WERI-Rb-1 (cell line): ENCODE measurements around the gene FKBP7.

Experiments
- DNase-seq: peaks from one replicate; pipeline ENCODE4 v3.0.0-alpha.2; 2020
- H3K27ac ChIP-seq: fragments of 250-450 bp; sonication (Bioruptor Pico); 2 replicates; pipeline ENCODE4 v1.5.1; 2020; ENCODE audit warnings: mild to moderate bottlenecking, moderate library complexity
- H3K27me3 ChIP-seq: fragments of 250-450 bp; sonication (Bioruptor Pico); 2 replicates; pipeline ENCODE4 v1.5.1; 2021; ENCODE audit warnings: mild to moderate bottlenecking, low read depth, moderate library complexity; ENCODE audit not compliant: insufficient read depth, severe bottlenecking
- H3K36me3 ChIP-seq: fragments of 250-450 bp; sonication (Bioruptor Pico); 2 replicates; pipeline ENCODE4 v1.5.1; 2020; ENCODE audit warnings: mild to moderate bottlenecking, moderate library complexity
- H3K4me3 ChIP-seq: 2 replicates; pipeline ENCODE4 v1.5.1; 2011; ENCODE audit warnings: low read depth, mild to moderate bottlenecking, control low read depth, low read length
- H3K9me3 ChIP-seq: fragments of 250-450 bp; sonication (Bioruptor Pico); 2 replicates; pipeline ENCODE4 v1.5.1; 2021; ENCODE audit warnings: mild to moderate bottlenecking, moderate library complexity; ENCODE audit not compliant: severe bottlenecking
- TF ChIP-seq, protein P1 (sequence below): IDR thresholded peaks from 2 replicates; pipeline ENCODE4 v1.5.1; 2011; ENCODE audit warnings: low read depth, mild to moderate bottlenecking, control low read depth, inconsistent platforms, low read length

Gene FKBP7

GRCh38 chr2:178484245-178485041, 6.0 kb upstream of the FKBP7 start:
- TF ChIP-seq, protein P1, sequence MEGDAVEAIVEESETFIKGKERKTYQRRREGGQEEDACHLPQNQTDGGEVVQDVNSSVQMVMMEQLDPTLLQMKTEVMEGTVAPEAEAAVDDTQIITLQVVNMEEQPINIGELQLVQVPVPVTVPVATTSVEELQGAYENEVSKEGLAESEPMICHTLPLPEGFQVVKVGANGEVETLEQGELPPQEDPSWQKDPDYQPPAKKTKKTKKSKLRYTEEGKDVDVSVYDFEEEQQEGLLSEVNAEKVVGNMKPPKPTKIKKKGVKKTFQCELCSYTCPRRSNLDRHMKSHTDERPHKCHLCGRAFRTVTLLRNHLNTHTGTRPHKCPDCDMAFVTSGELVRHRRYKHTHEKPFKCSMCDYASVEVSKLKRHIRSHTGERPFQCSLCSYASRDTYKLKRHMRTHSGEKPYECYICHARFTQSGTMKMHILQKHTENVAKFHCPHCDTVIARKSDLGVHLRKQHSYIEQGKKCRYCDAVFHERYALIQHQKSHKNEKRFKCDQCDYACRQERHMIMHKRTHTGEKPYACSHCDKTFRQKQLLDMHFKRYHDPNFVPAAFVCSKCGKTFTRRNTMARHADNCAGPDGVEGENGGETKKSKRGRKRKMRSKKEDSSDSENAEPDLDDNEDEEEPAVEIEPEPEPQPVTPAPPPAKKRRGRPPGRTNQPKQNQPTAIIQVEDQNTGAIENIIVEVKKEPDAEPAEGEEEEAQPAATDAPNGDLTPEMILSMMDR = no peak
- Histone ChIP-seq H3K27me3 (no peaks in the 10 kb centered on the region), H3K27ac (no peak overlapping the region), H3K36me3 (peaks cover 9% of the 10 kb centered on the region), H3K4me3 (no peak overlapping the region), H3K9me3 (no peaks in the 10 kb centered on the region)
- DNase-seq = no peak

GRCh38 chr2:178482437-178482836, 4.0 kb upstream of the FKBP7 start:
- Histone ChIP-seq H3K27me3 (no peaks in the 10 kb centered on the region), H3K27ac (no peak overlapping the region), H3K9me3 (no peaks in the 10 kb centered on the region), H3K36me3 (peaks cover 9% of the 10 kb centered on the region; the same call in 1 of the 2 replicates), H3K4me3 (no peak overlapping the region)
- TF ChIP-seq, protein P1 = no peak
- no peak for DNase-seq

- no peaks in the 10 kb centered on the region for H3K27me3 ChIP-seq
- peaks cover under 1% of the 10 kb centered on the region; the same call in 1 of the 2 replicates for H3K36me3 ChIP-seq
- H3K9me3 ChIP-seq = no peaks in the 10 kb centered on the region
- peak within 1 kb of the TSS; percentile 85 for H3K27ac ChIP-seq
- H3K4me3 ChIP-seq = peak within 1 kb of the TSS; percentile 81
- TF ChIP-seq, protein P1 = no peak
- DNase-seq = peak; percentile 94
These were observed 2.1 kb upstream of the FKBP7 start, which contains the start of gene PLEKHA3 for GRCh38 chr2:178480227-178481181. Gene PLEKHA3, plus strand, starts transcription at chr2:178480457. Its CDS starts 413 bp downstream, at chr2:178480870.

GRCh38 chr2:178479758-178480226, 1.4 kb upstream of the FKBP7 start:
- no peaks in the 10 kb centered on the region for H3K9me3 ChIP-seq
- H3K27me3 ChIP-seq = no peaks in the 10 kb centered on the region
- DNase-seq = no peak
- TF ChIP-seq, protein P1 = no peak
- peak overlapping the region; percentile 81 for H3K4me3 ChIP-seq
- peak overlapping the region; percentile 85 for H3K27ac ChIP-seq
- H3K36me3 ChIP-seq = no peaks in the 10 kb centered on the region

DNA sequence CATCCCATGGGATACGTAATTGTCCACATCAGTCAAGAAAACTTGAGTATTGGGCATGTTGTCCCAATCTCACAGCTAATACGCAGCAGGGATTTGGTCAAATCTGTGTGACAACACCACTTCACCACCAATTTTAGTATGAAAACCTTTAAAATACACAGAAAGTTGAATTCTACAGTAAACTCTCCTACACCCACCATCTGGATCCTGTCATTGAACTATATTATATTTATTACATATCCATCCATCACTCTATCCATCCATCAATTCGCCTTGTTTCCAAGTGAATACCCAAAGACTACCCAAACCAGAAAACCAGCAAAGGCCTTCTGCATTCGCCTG, 846 bp upstream of the FKBP7 start:
- Histone ChIP-seq H3K27ac (no peak overlapping the region; the same call in 1 of the 2 replicates), H3K36me3 (no peaks in the 10 kb centered on the region), H3K27me3 (no peaks in the 10 kb centered on the region), H3K9me3 (no peaks in the 10 kb centered on the region), H3K4me3 (no peak overlapping the region)
- DNase-seq = no peak
- TF ChIP-seq, protein P1 = no peak
